Neural cell (in vitro differentiated cells): ENCODE measurements around the gene SNCA. TPM values are rescaled to one million over a fixed set of nuclear protein-coding genes. Genes with fewer than 3 reads are reported as not detected.

ENCODE experiments used
- H2AFZ ChIP-seq: fragments of 200-600, 300-800 bp; sonication (generic), shearing (Covaris generic); 2 replicates; pipeline ENCODE4 v1.6.0; 2014; ENCODE audit warnings: low read depth, mild to moderate bottlenecking, antibody characterized with exemption, low read length, moderate library complexity
- H3F3A ChIP-seq: fragments of 200-600 bp; shearing (Covaris generic); 2 replicates; pipeline ENCODE4 v1.6.1; 2016; ENCODE audit warnings: mild to moderate bottlenecking, moderate library complexity, mixed read lengths, antibody characterized with exemption, low read length; ENCODE audit not compliant: insufficient read depth, poor library complexity, severe bottlenecking
- H3K27ac ChIP-seq: fragments of 200-600, 300-800 bp; sonication (generic), shearing (Covaris generic); 2 replicates; pipeline ENCODE4 v1.5.1; 2014; ENCODE audit warnings: mild to moderate bottlenecking, low read length, moderate library complexity
- H3K27me3 ChIP-seq: fragments of 300-800, 200-600 bp; sonication (generic), shearing (Covaris generic); 2 replicates; pipeline ENCODE4 v1.6.0; 2014; ENCODE audit warnings: mild to moderate bottlenecking, low read depth, low read length, moderate library complexity; ENCODE audit not compliant: insufficient read depth
- H3K36me3 ChIP-seq: fragments of 300-800, 200-600 bp; sonication (generic), shearing (Covaris generic); 2 replicates; pipeline ENCODE4 v1.5.1; 2014; ENCODE audit warnings: mild to moderate bottlenecking, antibody characterized with exemption, low read length, moderate library complexity; ENCODE audit not compliant: insufficient read depth
- H3K4me2 ChIP-seq: fragments of 300-800, 200-600 bp; sonication (generic), shearing (Covaris generic); 2 replicates; pipeline ENCODE4 v1.6.0; 2014; ENCODE audit warnings: mild to moderate bottlenecking, low read length
- H3K4me3 ChIP-seq: fragments of 300-800, 200-600 bp; sonication (generic), shearing (Covaris generic); 2 replicates; pipeline ENCODE4 v1.5.1; 2014; ENCODE audit warnings: mild to moderate bottlenecking, low read length, moderate library complexity
- H3K79me2 ChIP-seq: fragments of 200-600 bp; shearing (Covaris generic); replicated peaks from 2 replicates; pipeline ENCODE4 v1.6.0; 2014; ENCODE audit warnings: mild to moderate bottlenecking, low read length, moderate library complexity; ENCODE audit not compliant: insufficient read depth
- H3K9ac ChIP-seq: fragments of 300-800, 200-600 bp; sonication (generic), shearing (Covaris generic); 2 replicates; pipeline ENCODE4 v1.6.1; 2016; ENCODE audit warnings: mild to moderate bottlenecking, low read length, mixed read lengths
- H3K9me2 ChIP-seq: fragments of 200-600 bp; shearing (Covaris generic); 2 replicates; pipeline ENCODE4 v1.6.1; 2016; ENCODE audit warnings: mild to moderate bottlenecking, low read length, mixed read lengths; ENCODE audit not compliant: insufficient read depth
- H3K9me3 ChIP-seq: fragments of 200-600, 300-800 bp; sonication (generic), shearing (Covaris generic); 2 replicates; pipeline ENCODE4 v1.6.1; 2016; ENCODE audit warnings: mild to moderate bottlenecking, mixed run types, low read length, moderate library complexity, mixed read lengths
- H4K20me1 ChIP-seq: fragments of 200-600 bp; shearing (Covaris generic); 2 replicates; pipeline ENCODE4 v1.6.1; 2016; ENCODE audit warnings: mild to moderate bottlenecking, mixed run types; ENCODE audit not compliant: insufficient read depth
- CTCF ChIP-seq: fragments of 450-650 bp; IDR thresholded peaks from 2 replicates; pipeline ENCODE4 v1.5.1; 2014; ENCODE audit warnings: antibody characterized with exemption, mild to moderate bottlenecking, moderate library complexity; ENCODE audit not compliant: poor library complexity, severe bottlenecking
- EP300 ChIP-seq: fragments of 450-650 bp; conservative IDR thresholded peaks from 2 replicates; pipeline ENCODE4 v1.6.1; 2014; ENCODE audit warnings: antibody characterized with exemption, mild to moderate bottlenecking, moderate library complexity; ENCODE audit not compliant: poor library complexity, severe bottlenecking
- EZH2 ChIP-seq: fragments of 200-600, 300-800 bp; shearing (Covaris generic), sonication (generic); IDR thresholded peaks from 2 replicates; pipeline ENCODE4 v1.6.1; 2014; ENCODE audit warnings: antibody characterized with exemption, low read length, borderline replicate concordance, mild to moderate bottlenecking; ENCODE audit not compliant: insufficient read depth, poor library complexity, severe bottlenecking
- MXI1 ChIP-seq: fragments of 450-650 bp; conservative IDR thresholded peaks from 2 replicates; pipeline ENCODE4 v1.6.1; 2014; ENCODE audit warnings: antibody characterized with exemption, mild to moderate bottlenecking; ENCODE audit not compliant: poor library complexity, severe bottlenecking
- POLR2AphosphoS5 ChIP-seq: IDR thresholded peaks from 2 replicates; pipeline ENCODE4 v1.6.1; 2012
- RAD21 ChIP-seq: fragments of 450-650 bp; conservative IDR thresholded peaks from 2 replicates; pipeline ENCODE4 v1.6.1; 2014; ENCODE audit warnings: antibody characterized with exemption, mild to moderate bottlenecking, moderate library complexity
- REST ChIP-seq: IDR thresholded peaks from 2 replicates; pipeline ENCODE4 v1.6.1; 2012; ENCODE audit warnings: borderline replicate concordance
- SMC3 ChIP-seq: fragments of 450-650 bp; conservative IDR thresholded peaks from 2 replicates; pipeline ENCODE4 v1.6.1; 2014; ENCODE audit warnings: antibody characterized with exemption, mild to moderate bottlenecking, moderate library complexity; ENCODE audit not compliant: poor library complexity
- TAF1 ChIP-seq: IDR thresholded peaks from 2 replicates; pipeline ENCODE4 v1.6.1; 2012; ENCODE audit warnings: low read depth
- polyA plus RNA-seq: library from polyadenylated mRNA; depleted of rRNA; stranded (reverse); fragments of >200 nt; gene quantifications from 2 replicates; pipeline ENCODE4 v1.2.3, GENCODE V29; 2014

Gene SNCA
- polyA plus RNA-seq, 1 donor from 2014 or later = 66.1 TPM

- no peaks in the 10 kb centered on the region for H3K79me2 ChIP-seq
- H3K27me3 ChIP-seq = no peaks in the 10 kb centered on the region
- TF ChIP-seq RAD21 (no peak), CTCF (no peak), EZH2 (no peak), MXI1 (no peak), TAF1 (no peak), REST (no peak), SMC3 (no peak), POLR2AphosphoS5 (no peak), EP300 (no peak)
- H3K4me3 ChIP-seq = no peak overlapping the region
- peaks cover 6% of the 10 kb centered on the region for H3F3A ChIP-seq
- no peak overlapping the region for H2AFZ ChIP-seq
- H3K9me3 ChIP-seq = no peaks in the 10 kb centered on the region
- H4K20me1 ChIP-seq = no peaks in the 10 kb centered on the region
- no peaks in the 10 kb centered on the region for H3K9me2 ChIP-seq
- H3K9ac ChIP-seq = no peak overlapping the region
- H3K27ac ChIP-seq = no peak overlapping the region
- no peak overlapping the region for H3K4me2 ChIP-seq
- H3K36me3 ChIP-seq = no peaks in the 10 kb centered on the region
These were observed 77.5 kb downstream of the SNCA start for GRCh38 chr4:89759426-89759825.

GRCh38 chr4:89757154-89757719 is 79.7 kb downstream of the SNCA start:
- H3K4me3 ChIP-seq = peak overlapping the region; percentile 47
- no peaks in the 10 kb centered on the region for H3K79me2 ChIP-seq
- peak overlapping the region; percentile 88 for H3K27ac ChIP-seq
- no peaks in the 10 kb centered on the region for H3K27me3 ChIP-seq
- peak overlapping the region; percentile 50 for H3K9ac ChIP-seq
- no peaks in the 10 kb centered on the region for H3K36me3 ChIP-seq
- H3K4me2 ChIP-seq = peak overlapping the region; percentile 33
- H3K9me3 ChIP-seq = no peaks in the 10 kb centered on the region
- peaks cover 8% of the 10 kb centered on the region for H3F3A ChIP-seq
- TF ChIP-seq MXI1 (no peak), REST (peak; percentile 26), EZH2 (no peak), RAD21 (no peak), EP300 (peak; percentile 96), POLR2AphosphoS5 (peak; percentile 77), CTCF (no peak), TAF1 (no peak), SMC3 (no peak)
- H4K20me1 ChIP-seq = no peaks in the 10 kb centered on the region
- no peak overlapping the region for H2AFZ ChIP-seq
- H3K9me2 ChIP-seq = no peaks in the 10 kb centered on the region
